Head of caudate nucleus (tissue), 42 donors: Measurements from ENCODE around the gene ZHX3.

Source experiments
- DNase-seq, 42 donors: peaks; one replicate each; pipeline versions ENCODE4 v3.0.0 to v3.0.0-alpha.2; 2020 to 2021; ENCODE audit warnings: mixed read lengths in 7 of 42
- intact Hi-C: fragments of 100-400 bp; cut with DNase I; formaldehyde crosslinking; loops from one replicate; pipeline ENCODE4 v1.15.0; 2022

The ZHX3 gene

DNA sequence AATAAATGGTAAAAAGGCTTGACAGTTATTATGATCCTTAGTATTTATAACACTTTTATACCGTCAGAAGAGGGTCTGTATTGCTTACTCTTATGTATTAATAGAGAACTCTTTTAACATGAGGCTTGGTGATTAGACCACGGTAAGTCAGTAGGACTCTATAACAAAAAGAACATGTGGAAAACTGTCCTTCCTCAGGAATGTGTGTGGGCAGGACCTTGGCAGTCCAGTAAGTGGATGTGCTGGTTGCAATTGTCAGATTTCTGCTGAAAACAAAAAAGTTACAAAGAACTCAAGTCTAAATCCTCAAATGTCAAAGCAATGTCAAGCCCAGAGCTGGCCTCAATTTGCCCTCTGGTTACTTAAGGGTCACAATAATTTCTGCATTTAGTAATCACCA lies 99.1 kb downstream of the ZHX3 start:
- DNase-seq = no peak
- intact Hi-C loops = no loop called here

DNA sequence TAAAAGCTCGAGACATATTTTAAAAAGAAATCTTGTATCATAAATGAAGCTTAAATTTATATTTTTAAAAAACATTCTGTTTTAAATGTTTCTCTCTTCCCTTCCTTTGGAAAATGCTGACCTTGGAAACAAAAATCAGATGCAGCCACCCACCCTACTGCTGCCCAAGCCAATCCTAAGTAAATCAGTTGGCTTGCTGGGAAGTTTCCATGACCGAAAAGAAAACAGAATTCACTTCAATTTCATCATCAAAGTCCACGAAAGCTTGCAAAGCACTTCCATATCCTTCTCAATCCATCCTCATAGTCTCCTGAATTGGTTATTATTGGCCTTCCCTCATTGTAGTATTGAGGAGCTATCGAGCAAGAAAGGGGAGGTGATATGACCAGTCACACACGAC lies 100.1 kb downstream of the ZHX3 start:
- intact Hi-C loops = no loop called here
- DNase-seq = no peak

DNA sequence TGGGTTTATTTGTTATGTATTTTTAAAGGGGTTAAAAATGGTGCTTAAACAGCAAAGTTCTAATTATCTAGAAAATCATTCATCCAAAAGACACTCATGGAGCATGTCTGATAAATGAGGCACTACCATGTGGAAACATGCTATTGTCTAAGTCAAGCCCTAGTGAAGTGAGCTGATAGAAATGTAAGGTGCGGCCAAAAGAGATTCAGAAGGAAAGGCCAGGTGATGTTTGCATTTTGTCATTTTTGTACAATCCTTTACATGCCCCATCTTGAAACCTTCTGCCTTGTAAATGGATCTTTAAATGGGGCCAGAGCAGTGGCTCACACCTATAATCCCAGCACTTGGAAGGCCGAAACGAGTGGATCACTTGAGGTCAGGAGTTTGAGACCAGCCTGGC lies 102.9 kb downstream of the ZHX3 start:
- intact Hi-C loops = no loop called here

DNA sequence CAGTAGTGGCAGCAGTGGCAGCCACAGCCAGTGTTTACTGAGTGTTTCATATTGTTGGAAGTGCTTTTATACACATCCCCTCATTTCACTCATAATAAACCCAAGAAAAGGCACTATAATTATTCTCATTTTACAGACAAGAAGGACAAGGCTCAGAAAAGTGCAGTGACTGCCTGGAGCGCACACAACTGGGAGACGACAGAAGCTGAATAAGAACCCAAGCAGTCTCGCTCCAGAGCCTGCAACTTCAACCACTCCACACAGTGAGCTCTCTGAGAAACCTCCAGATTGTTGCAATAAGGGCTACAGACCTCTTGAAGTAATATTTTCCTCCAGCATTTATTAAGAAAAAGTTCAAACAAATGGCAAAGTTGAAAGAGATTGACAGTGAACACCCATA lies 103.3 kb downstream of the ZHX3 start:
- intact Hi-C loops = no loop called here
- DNase-seq = no peak

More for the DNA sequence above, 102.9 kb downstream of the ZHX3 start:
- DNase-seq = no peak

DNA sequence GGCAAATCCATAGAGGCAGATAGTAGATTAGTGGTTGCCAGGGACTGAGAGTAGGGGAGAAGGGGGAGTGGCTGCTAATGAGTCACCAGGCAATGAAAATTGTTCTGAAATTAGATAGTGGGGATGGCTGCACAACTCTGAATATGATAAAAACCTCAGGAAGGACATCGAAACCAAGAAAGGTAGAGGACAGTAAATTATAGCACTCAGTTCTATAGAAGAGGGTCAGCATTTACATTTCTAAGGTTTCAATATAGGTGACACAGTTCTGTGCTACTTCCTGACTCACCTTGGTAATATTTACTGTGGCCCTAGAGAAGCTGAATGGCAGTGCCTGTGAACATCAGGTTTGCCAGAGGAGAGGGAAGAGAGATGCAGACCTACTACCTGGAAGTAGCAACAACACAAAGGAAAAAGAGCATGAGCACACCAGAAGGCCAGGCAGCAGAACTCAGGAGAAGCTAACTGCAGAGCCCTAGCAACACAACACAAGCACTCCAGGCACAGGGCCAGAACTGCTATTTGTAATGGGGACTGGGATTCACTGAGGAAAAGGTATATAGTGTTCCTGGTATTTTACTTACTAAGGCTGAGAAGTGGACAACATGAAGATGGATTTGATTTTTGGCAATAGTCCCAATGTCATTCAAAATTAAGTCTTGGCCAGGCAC lies 104.2 kb downstream of the ZHX3 start:
- peak in 5 of 42 donors; percentile 28 to 73 (median 47) for DNase-seq
- intact Hi-C loops = no loop called here

DNA sequence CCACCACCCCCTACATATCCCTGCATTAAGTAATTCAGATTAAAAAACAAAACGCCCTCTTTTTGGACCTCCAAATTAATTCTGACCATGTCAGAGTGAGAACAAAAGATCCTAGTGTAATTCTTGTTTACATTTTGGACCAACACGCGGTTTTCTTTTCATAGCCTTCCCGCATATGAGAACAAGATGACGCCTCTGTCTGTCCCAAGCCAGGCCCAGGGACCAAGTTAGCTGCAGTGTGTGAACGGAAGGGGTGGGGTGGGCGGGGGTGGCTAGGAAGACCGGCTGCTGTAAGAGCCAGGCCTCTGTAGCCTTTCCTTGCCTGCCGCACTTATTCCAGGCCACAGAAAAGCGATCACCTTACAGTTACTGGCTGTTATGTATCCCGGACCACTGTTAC lies 112.2 kb downstream of the ZHX3 start:
- intact Hi-C loops = no loop called here
- DNase-seq = peak; percentile 49 to 92 (median 77)

DNA sequence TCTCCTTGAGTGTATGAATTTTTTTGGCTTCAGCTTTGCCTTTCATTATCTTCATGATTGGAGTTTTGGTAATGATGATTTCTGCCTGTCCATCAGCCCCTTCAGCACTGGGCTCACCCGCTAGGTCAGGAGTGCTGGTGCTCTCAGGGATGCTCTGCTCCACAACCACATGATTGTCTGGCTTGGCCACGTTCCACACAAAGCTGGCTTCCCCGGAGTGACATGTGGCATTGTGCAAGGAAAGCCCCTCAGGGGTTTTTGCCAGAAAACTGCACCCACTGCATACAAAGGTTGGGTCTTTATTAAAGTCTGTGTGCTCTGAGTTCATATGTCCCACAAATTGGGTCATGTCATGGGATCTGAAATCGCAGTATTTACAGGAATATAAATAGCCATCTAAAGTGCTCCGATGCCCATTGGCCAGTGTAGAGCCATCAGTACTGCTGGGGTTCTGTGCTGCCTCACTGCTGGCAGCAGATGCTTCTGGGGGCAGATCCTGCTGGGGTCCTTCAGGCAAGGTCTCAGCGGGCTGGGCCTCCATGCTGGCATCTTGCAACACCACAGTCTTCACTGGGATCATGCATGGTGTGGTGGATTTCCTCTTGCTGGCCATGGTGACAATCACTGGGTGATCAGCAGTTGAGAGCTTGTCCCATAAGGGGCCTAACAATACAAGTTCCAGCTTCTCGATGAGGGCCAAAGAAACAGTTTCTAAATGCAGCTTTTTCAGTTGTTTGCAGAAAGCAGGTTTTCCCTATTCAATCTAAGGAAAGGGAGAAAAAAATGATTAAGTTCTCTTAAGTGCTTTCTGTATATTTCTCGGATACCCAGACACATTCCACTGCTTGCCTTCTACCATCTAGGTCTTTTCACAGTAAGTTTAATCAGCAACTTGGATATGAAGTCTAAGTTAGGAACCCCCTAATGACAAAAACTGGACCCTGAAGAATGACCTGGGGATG lies 112.9 kb downstream of the ZHX3 start:
- intact Hi-C loops = no loop called here
- peak in 34 of 42 donors; percentile 42 to 85 (median 61) for DNase-seq

DNA sequence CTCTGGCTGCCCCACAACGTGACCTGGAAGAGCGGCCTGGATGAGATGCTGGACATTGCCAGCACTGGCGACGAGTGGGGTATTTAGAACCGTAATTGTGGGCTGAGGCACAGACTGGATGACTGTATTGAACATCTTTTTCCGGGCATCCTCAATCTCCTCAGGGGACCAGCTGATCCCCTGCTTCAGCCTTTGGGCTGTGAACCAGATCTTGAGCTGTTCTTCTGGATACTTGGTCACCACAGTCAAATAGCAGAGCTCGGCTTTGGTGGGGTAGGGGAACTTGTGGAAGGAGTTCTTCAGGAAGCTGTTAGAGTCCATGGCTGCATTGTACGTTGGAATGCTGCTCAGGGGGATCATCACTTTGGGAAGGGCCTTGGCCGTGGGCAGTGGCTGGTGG lies 113.9 kb downstream of the ZHX3 start:
- intact Hi-C loops = no loop called here

DNA sequence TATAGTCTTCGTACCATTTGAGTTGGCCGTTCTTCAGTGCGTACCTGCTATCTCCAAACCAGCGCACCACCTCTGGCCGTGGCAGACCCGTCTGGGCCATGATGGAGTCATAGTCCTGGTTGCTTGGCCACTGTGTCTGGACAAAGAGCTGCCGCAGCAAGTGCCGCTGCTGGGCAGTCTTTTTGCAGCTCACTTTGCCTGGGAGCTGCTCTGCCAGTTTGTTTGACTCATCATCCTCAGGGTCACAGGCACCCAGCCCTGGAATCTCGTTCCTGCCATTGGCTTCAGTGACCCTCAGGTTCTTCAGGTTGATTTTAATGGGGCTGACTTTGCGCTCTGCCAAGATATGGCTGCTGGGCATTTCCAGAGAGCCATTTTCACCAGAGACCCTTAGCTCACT lies 115.1 kb downstream of the ZHX3 start:
- intact Hi-C loops = no loop called here
- DNase-seq = no peak

More for the DNA sequence above, 113.9 kb downstream of the ZHX3 start:
- DNase-seq = no peak

DNA sequence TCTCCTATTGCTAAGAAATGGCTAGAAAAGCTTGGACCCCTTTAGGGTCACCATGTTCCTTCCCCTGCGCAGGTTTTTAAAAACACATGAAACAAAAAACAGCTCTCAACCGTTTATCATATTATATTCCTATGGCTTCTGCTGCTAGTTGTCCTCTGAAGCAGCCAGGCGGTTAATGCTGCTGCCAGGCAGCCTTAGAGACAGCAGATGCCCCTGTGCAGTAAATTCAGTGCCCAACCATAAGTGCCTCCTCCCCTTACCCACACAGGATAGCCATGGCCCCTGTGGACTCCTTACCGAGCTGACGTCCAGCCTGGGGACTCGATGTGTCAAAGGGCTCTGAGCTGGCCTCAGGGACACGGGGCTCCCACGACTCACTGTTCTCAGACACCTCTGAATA lies 115.8 kb downstream of the ZHX3 start:
- DNase-seq = no peak
- intact Hi-C loops = no loop called here

DNA sequence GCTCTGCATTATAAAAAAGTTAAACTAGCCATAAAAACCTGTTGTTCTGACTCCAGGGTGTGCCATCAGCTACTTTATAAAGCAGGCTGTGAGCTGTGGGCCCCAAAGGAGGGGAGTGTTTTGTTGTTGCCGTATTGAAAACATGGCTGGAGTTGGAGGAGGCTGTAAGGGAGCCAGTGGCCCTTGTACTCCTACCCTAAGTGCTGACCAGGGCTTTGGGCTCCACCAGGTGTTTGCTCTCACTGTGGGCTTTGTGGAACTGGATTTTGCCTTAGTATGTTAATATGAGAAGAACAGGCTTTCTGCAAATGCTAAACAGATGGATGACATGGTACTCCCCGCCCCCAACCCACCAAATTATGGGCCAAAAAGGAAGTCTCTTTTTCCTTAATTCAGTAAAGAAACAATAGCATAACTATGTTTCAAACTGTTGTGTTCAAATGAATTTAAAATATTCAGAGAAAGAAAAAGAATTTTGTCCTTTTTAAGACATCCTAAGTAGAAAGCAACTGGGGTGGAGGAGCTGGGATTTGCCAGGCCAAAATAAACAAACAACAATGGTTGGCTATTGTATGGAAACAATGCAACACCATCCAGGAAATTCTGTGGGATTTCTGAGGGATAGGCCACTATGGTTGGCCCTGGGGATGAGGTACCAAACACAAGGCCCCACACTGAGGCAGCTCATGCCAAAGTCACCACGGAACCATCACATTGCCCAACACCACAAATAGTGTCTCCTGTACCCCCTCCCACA lies 116.9 kb downstream of the ZHX3 start:
- DNase-seq = no peak
- intact Hi-C loops = no loop called here

DNA sequence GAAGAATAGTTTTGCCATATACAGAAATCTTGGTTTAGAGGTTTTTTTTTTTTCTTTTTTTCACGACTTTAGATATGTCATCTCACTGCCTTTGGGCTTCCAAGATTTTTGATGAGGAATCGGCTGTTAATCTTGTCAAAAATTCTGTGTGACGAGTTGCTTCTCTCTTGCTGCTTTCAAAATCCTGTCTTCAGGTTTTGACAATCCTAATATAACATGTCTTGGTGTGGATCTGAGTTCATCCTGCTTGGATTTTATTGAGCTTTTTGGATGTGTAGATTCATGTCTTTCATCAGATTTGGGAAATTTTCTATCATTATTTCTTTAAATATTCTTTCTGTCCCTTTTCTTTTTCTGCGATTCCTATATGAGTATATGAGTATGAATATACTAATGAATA lies 119.1 kb downstream of the ZHX3 start:
- intact Hi-C loops = no loop called here

DNA sequence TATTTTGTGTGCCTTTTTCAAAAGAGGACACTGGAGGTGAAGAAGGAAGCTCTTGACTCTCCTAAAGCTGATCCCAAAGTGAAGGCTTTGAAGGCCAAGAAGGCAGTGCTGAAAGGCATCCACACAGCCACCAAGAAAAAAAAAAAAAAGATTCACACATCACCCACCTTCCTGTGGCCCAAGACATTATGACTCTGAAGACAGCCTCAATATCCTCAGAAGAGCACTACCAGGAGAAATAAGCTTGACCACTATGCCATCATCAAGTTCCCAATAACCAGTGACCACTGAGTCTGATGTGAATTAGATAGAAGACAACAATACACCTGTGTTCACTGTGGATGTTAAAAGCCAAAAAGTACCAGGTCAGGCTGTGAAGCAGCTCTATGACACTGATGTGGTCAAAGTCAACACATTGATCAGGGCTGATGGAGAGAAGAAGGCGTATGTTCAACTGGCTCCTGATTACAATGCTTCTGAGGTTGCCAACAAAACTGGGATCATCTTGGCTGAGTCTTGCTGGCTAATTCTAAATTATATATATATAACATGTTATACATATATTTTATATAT lies 120.8 kb downstream of the ZHX3 start:
- no peak for DNase-seq
- intact Hi-C loops = no loop called here

More for the DNA sequence above, 119.1 kb downstream of the ZHX3 start:
- DNase-seq = no peak

DNA sequence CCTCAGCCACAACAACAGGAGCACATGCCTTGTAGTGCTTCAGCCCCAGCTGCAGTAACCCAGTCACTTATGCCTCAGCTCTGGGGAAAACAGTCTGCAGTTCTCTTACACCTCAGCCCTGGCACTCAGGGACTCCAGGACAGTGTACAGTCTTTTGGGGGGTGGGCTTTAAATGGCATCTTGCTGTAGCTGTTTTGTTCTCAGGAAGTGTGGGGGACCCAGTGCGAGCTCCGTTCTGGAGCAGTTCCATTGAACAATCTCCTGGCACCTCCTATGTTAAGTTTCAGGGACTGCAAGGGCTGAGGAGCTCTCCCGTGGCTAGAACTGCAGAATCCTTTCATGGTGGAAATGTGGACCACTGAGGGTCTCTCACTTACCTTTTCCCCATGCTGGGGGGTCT lies 125.0 kb downstream of the ZHX3 start:
- DNase-seq = no peak
- intact Hi-C loops = no loop called here

DNA sequence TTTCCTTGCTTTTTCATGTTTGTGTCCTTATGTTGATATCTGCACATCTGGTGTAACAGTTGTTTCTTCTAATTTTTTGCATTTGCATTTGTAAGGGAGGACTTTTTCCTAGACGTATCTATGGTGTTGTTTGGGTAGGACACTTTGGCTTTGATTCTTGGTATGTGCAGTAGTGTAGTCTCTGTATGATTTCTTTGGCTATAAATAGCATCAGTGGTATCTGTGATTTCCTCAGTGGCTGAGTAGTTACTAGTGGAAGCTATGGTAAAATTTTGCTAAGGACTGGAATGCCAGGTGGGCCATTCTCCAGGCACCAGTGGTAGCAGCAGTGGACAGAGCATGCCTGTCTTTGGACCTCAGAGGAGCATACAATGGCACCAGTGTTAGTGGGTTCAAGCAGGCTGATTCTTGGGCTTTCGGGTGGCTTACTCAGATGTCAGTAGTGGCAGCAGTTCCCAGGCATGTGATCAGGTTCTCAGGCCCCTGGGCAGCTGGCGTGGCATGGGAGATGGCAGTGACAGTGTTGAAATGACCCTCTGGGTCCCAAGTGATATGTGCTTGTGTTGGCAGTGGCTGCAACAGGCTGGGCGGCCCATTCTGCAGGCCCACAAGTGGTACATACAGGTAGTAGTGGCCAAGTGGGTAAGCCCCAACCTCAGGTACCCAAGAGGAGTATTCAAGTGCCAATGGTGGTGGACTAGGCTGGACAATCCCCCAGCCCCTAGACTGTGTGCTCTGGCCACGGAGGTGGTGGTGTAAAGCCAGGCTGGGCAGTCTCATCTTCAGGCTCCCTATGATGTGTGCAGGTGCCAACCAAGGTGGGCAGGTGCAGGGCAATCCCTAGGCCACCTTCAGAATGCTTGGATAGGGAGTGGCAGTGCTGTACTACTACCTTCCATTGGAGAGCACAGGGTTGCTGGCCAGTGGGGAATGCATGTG lies 125.7 kb downstream of the ZHX3 start:
- peak in 2 of 42 donors; percentile 6 to 9 for DNase-seq
- intact Hi-C loops = no loop called here

DNA sequence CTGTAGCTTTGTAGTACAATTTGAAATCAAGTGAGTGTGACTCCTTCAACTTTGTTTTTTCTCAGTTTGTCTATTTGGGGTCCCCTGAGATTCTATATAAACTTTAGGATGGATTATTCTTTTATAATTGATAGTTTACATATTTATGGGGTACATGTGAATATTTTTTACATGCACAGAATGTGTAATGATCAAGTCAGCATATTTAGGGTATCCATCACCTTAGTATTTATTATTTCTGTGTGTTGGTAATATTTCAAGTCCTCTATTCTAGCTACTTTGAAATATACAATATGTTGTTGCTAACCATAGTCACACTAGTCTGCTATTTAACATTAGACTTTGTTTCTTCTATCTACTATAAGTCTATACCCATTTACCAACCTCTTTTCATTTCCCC lies 129.9 kb downstream of the ZHX3 start:
- no peak for DNase-seq
- intact Hi-C loops = no loop called here

DNA sequence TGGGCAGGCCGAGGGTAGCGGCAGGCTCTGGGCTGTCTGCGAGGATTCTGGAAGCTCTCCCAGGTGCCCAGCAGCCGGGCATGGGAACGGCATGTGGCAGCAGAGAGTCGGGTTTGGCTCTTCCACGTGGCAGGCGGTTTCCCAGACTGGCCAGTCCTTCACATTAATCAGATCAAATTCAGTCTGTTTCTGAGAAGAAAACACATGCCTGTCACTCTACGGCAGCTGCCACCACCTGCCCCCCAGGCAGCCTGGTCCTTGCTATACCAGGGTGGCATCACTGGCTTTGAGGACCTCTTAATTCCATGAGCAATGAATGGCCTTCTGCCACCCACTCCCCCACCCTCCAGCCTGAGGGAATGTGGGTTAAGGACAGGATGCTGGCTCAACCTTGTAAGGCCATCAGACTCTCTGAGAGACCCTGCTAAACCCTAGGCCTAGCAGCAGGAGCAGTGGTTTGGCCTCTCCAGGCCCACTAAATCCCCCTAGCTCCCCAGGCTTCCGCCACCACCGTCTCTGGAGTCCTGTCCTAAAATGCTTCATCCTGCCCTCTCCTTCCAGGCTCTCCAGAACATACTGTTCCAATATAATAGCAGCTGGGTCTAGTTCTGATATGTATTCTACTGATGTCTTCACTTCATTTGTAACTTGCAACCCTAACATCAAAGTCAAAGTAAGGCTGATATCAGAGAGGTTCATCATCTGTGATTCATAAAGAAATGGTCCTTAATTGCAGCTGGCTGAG lies 132.3 kb downstream of the ZHX3 start:
- intact Hi-C loops = no loop called here
- peak; percentile 49 to 90 (median 77) for DNase-seq

DNA sequence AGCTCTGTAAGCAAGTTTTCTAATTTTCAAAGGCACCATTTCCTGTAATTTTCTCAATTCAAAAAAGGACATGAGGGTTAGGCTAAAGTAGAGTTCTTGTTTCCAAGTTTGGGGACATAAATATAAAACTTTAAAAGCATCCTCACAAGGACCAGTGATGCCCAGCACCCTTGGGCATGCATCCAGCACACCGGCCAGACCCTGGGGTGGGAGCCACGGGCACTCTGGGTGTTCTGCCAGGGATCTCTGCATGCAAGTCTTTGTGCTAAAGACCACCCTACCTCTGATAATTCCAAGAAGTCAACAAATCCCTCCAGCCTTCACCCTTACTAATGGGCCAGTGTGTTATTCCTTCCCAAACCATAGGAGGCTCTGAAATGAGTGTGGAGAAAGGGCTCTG lies 133.7 kb downstream of the ZHX3 start:
- DNase-seq = peak in 8 of 42 donors; percentile 6 to 35 (median 10)
- intact Hi-C loops = no loop called here
